ENCODE measurements around the gene PSMB7.

GRCh38 chr9:124370896-124371582 is 44.2 kb downstream of the PSMB7 start:
- TF ChIP-seq CTCF (IDR thresholded peaks at IDR 0.05; ENCODE audit: low read length) (no peak), EZH2 (optimal IDR thresholded peaks at IDR 0.05; ENCODE audit: low read depth, low read length) (no peak)

All from MM.1S (cell line).